HT1080 (cell line): ENCODE measurements around the gene TXNDC5. TPM values are rescaled to one million over a fixed set of nuclear protein-coding genes. Genes with fewer than 3 reads are reported as not detected.

ENCODE experiments used
- DNase-seq: peaks from one replicate; pipeline ENCODE4 v3.0.0-alpha.2; 2015; ENCODE audit warnings: low read depth
- polyA plus RNA-seq, 2 experiments: library from polyadenylated mRNA; depleted of rRNA; stranded (reverse); fragments of >200 nt; gene quantifications; 2 replicates each; pipeline ENCODE4 v1.2.3, GENCODE V29; 2015
- total RNA-seq: library from RNA; depleted of rRNA; stranded (reverse); fragments of >200 nt; shearing (Covaris generic); gene quantifications from 2 replicates; pipeline ENCODE4 v1.2.3, GENCODE V29; 2014; rRNA removed

TXNDC5 gene
- total RNA-seq, result 338 and 359 TPM in 2 replicates
- polyA plus RNA-seq (2015; cell fraction: cytosol; rRNA removed), result 407 and 445 TPM in 2 replicates
- 334 and 354 TPM in 2 replicates for polyA plus RNA-seq (2015; cell fraction: nucleus; rRNA removed)

- peak; percentile 21 for DNase-seq
These were observed at the start of gene TXNDC5 for GRCh38 chr6:7910654-7911344. TSS of gene TXNDC5 (minus strand) at chr6:7910788. CDS start at chr6:7910776, 12 bp downstream.

GRCh38 chr6:7960141-7960540 is 49.6 kb upstream of the TXNDC5 start:
- DNase-seq, result no peak

GRCh38 chr6:7959453-7959852 is 48.9 kb upstream of the TXNDC5 start:
- DNase-seq, result no peak

DNA sequence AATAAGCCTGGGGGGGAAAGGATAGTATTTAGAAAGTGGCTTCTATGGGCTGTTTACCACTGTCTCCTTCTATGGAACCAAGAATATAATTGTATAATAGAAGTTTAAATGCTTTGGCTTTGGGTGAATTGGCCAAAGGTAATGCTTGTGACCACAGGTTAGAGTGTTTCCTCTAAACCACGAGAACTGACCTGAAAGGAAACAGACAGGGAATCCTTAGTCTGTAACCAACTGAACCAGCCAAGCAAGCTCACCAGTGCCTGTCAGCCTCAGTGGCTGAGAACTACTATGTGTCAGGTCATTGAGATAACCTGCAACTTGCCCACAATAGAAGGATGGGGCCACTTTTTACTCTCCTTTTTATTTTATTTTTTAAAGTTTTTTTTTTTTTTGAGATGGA is 47.9 kb upstream of the TXNDC5 start:
- DNase-seq, result no peak

- no peak for DNase-seq
These were observed 45.7 kb upstream of the TXNDC5 start for GRCh38 chr6:7956257-7956656.

DNA sequence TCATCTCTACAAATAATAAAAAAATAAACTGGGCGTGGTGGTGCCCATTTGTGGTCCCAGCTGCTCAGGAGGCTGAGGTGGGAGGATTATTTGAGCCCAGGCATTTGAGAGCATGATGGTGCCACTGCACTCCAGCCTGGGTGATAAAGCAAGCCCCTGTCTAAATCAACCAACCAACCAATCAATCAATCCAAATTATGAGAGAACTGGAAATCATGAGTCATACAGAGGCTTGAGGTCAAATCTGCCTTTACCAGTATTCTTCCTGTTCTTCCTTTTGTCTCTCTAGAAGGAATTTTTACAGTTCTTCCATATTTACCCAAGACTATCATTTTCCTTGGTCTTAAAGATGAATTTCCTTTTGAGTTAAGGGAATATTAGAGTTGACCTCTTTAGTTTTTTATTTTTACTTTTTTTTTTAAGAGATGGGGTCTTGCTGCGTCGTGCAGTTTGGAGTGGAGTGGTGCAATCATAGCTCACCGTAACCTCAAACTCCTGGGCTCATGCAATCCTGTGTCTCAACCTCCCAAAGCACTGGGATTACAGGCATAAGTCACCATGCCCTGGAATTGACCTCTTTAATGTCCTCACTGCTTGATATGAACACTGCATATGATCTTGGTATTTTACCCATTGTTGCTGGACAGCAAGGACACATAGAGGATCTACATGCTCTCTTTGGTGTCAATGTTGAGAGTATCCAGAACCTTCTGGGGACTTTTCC is 44.1 kb upstream of the TXNDC5 start:
- peak; percentile 35 for DNase-seq

DNA sequence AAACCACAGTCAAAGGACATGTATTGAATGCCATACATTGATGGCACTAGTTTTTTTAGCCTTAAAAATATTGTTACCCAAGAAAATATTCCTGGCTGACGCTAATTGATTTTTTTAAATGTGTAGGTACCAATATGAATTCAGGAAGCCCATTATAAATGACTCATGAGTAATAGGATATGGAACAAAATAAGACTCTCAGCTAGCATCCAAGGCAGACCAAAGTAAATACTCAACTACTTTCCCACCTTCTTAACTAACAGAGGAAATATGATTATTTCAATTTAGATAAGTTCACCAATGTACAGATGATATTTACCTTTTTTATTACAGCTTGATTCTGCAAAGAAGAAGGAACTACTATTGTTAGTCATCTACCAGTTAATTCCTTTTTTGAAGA is 43.2 kb upstream of the TXNDC5 start:
- no peak for DNase-seq

DNA sequence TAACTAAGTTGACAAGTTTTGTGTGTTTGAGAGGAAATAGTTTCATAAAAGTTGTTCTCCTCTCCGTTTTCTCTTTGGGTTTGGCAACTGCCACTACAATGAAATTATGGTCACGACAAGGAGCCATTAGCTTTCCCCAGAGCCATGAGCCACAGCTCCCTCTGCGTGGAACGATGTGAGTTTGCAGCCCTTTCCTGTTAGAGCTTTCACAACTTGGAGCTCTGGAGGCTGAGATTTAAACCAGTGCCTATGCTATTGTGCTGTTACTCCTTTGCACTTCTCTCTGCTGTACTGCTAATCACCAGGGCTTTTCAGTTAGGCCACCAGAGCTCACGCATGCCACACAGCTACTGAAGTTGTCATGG is 29.3 kb upstream of the TXNDC5 start:
- no peak for DNase-seq

DNA sequence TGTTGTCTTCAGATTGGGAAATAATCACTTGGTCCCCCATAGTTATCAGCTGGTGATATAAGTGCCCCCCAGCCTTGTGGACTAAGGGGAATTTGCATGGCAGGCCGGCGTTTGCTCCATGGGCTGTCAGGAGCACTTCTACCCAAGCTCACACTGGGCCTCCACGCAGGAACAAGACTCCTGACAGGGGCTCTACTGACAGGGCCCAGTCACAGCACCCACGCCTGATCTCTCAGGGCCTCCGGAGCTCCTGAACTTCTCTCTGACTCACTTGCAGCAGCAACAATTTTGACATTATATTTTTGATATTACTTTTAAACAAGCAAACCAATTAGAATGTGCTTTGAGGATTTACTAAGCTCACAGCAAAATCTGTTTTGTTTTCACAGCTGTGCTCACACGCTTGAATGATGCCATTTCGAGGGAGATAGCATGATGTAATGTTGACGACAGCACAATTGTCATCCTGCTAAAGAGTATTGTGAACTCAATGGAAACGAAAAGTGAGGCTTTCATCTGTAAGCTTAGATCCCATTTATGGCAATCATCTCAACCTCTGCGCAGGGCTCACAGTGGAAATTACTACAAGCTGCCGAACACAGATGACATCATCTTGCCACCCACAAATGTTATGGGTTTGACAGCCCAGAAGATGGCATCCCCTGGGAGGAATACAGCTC is 28.7 kb upstream of the TXNDC5 start:
- no peak for DNase-seq

GRCh38 chr6:7938562-7939183 is 28.1 kb upstream of the TXNDC5 start:
- no peak for DNase-seq

DNA sequence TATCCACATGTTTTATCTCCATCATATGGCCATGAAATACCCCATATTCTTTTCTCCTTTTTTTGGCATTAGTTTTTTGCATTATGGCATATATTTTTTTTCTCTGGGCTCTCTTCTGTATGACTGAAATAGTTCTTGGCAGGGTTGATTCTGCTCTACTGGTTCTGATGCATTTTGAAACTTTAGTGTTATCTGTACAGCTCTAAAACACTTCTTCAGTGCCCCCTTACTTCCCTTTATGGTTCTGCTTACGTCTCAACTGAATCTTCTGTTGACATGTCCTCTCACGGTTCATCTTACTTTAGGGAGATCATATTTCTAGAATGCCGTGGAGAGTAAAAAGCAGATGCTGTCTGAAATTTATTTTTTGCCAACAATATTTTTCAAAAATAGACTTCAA is 23.2 kb upstream of the TXNDC5 start:
- no peak for DNase-seq

GRCh38 chr6:7932625-7933024 is 22.0 kb upstream of the TXNDC5 start:
- no peak for DNase-seq

DNA sequence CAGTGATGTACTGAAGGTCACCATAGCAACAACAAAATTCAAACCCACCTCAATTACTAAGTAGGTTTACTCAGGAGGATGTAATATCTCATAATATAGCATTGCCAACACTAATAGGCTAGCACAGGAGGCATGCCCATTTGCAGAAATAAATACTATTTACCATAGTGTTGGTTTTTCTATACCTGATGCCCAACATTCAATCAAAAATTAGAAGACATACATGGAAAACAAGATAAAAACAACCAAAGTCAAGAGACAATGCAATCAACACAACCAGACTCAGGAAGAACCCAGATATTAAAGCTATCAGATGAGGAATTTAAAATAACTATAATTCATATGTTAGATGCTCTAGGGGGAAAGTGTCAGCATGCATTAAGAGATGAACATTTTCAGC is 14.3 kb upstream of the TXNDC5 start:
- no peak for DNase-seq

DNA sequence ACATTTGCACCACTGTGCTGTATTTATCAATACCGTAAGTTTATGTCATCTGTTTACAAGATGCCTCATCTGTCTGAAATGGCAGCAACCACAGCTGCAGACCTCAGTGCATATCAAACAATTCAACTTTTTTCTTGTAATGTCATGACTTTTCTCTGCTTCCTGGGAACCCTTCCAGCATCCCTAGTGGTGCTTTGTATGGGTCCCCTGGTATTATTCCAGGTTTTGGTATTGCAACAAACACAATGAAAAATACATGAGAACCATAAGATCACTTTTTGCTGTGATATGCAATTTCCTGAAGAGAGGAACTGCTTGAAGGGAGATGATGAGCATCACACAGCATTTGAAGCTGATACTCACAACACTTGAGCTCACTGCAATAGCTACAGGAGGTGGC is 12.0 kb upstream of the TXNDC5 start:
- DNase-seq, result no peak

- DNase-seq, result no peak
These were observed 11.1 kb upstream of the TXNDC5 start for GRCh38 chr6:7921632-7922092.

DNA sequence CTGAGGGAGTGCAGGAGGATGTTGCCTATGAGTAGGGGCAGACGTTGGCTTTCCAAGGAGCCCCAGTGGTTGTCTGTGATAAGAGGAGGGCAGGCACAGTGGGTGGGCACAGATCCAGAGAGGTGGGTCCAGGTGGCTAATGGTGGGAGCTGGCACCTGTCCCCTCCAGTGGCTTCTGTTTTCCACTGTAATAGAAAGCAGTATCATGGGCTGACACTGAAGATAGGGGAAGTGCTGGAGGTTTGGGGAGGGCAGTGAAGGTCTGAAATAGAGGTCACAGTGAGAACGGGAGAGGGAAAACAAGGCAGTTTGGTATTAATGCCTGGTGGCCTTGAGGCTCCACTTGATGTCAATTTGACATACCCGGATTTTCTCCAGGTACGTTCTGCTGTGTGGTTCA is 10.5 kb upstream of the TXNDC5 start:
- DNase-seq, result no peak

DNA sequence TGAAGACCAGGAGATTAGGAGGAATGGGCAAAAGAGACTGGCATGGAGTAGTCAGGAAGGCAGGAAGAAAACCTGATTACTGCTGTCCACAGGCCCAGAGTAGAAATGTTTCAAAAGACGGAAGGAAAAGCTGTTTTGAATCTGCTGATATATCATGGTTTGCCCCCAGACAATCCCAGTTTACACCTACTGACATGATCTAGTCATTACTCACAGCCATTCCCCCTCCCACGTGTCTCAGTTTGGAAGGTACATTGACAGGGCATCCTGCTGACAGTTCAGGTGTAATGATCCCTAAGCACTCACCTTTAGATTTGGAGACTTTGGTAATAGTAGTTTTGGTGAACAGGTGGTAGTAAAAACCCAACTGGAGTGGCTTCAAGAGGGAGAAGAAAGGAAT is 9.8 kb upstream of the TXNDC5 start:
- DNase-seq, result no peak

GRCh38 chr6:7919871-7920270 is 9.3 kb upstream of the TXNDC5 start:
- DNase-seq, result peak; percentile 86

GRCh38 chr6:7918403-7918802 is 7.8 kb upstream of the TXNDC5 start:
- no peak for DNase-seq

GRCh38 chr6:7917729-7918128 is 7.1 kb upstream of the TXNDC5 start:
- no peak for DNase-seq

- DNase-seq, result no peak
These were observed 6.4 kb upstream of the TXNDC5 start for GRCh38 chr6:7916959-7917358.
